Prostate gland (tissue), 2 donors: ENCODE measurements around the gene SCAMP2.

Experiments
- POLR2A ChIP-seq: fragments of 450-650 bp; IDR thresholded peaks from one replicate; pipeline ENCODE4 v1.6.1; 2016; ENCODE audit warnings: antibody characterized with exemption, mild to moderate bottlenecking
- POLR2AphosphoS5 ChIP-seq: sonication (generic); formaldehyde crosslinking; IDR thresholded peaks from one replicate; pipeline ENCODE4 v1.6.1; 2017; ENCODE audit warnings: antibody characterized with exemption
- TF ChIP-seq, protein P1 (sequence below), 4 experiments: fragments of 200-600 bp in 2 of 4; fragments of 450-650 bp in 2 of 4; sonication (generic) in 2 of 4; IDR thresholded peaks; 1 replicate in 3 of 4; 2 replicates in 1 of 4; pipeline ENCODE4 v1.5.1; 2016 to 2019; ENCODE audit warnings: antibody characterized with exemption in 4 of 4, mild to moderate bottlenecking in 2 of 4, moderate library complexity in 2 of 4

DNA sequence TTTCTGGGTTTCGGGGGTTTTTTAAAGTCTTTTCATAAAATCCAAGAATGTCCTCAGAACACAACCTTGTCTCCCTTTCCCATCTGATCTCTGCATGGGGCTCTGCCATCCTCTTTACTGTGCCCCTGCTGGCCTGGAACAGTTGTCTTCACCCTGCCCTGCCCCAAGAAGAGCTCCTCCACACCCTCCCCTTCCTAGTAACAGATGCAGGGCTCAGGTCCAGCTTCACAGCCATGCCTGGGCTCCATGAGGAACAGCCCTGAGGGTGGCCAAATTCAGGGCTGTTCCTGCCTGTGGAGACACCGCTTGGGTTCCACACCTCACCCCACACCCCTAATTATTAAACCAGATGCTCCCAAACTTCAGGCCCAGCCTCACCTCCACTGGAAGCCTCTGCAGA lies 17.3 kb downstream of the SCAMP2 start:
- TF ChIP-seq, protein P1, sequence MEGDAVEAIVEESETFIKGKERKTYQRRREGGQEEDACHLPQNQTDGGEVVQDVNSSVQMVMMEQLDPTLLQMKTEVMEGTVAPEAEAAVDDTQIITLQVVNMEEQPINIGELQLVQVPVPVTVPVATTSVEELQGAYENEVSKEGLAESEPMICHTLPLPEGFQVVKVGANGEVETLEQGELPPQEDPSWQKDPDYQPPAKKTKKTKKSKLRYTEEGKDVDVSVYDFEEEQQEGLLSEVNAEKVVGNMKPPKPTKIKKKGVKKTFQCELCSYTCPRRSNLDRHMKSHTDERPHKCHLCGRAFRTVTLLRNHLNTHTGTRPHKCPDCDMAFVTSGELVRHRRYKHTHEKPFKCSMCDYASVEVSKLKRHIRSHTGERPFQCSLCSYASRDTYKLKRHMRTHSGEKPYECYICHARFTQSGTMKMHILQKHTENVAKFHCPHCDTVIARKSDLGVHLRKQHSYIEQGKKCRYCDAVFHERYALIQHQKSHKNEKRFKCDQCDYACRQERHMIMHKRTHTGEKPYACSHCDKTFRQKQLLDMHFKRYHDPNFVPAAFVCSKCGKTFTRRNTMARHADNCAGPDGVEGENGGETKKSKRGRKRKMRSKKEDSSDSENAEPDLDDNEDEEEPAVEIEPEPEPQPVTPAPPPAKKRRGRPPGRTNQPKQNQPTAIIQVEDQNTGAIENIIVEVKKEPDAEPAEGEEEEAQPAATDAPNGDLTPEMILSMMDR (IDR thresholded peaks at IDR 0.05): no peak
- no peak for TF ChIP-seq POLR2A
- no peak for TF ChIP-seq POLR2AphosphoS5
